ENCODE results near the gene ADCY5. TPM values are rescaled to one million over a fixed set of nuclear protein-coding genes. Genes with fewer than 3 reads are reported as not detected.

The ADCY5 gene
- polyA plus RNA-seq, 2 of the 4 experiments (the other 2 are of a cell fraction) = 0.57 to 0.68 TPM

DNA sequence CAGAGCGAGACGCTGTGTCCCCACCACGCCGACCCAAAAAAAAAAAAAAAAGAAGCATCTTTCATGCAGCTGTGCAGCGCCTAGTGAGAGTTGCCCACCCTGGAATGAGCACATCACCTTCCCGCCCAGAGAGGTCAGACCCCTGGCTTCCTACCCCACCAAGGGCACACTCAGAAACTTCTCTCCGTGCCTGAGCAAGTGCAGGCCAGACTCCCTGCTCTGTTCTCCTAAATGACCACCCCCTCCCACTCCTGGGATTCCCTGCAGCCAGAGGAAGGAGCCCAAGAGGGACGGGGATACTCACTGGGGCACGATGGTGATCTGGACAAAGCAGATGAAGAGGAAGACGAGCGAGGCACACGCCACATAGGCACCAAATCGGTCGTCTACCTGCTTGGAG, 131.2 kb downstream of the ADCY5 start:
- no peak overlapping the region for H3K4me3 ChIP-seq
- FAIRE-seq (no peak), DNase-seq (ENCODE audit: low read depth in 1 of 2, low spot score in 1 of 2) (no peak), ATAC-seq (no peak)
- TF ChIP-seq HOXB13 (CRISPR knock-in tag; IDR thresholded peaks at IDR 0.05; ENCODE audit: low read depth) (no peak), MAFK (IDR thresholded peaks at IDR 0.05; ENCODE audit: partially characterized antibody) (no peak), GATA3 (IDR thresholded peaks at IDR 0.05; ENCODE audit: borderline replicate concordance) (no peak), CBX8 (IDR thresholded peaks at IDR 0.05) (no peak)
- WGBS (ENCODE audit: missing lambda C conversion rate) = 54% methylated on average over 12 of the region's 14 CpGs
- ChIA-PET POLR2A (no interaction called here), CTCF (no interaction called here)
- no peak overlapping the region for H3K27ac ChIP-seq
- H3K9me3 ChIP-seq = no peaks in the 10 kb centered on the region
- H3K4me1 ChIP-seq = no peaks in the 10 kb centered on the region
- H3K4me2 ChIP-seq = no peak overlapping the region

GRCh38 chr3:123315271-123315595, 133.7 kb downstream of the ADCY5 start:
- CTCF ChIA-PET = interaction anchor here (1.2 to 1.4 kb wide), 3 partner anchors 10 to 14 kb away, joined by 3 to 6 read pairs (median 4); no protein-coding TSS in a partner anchor
- no peak for FAIRE-seq
- WGBS (ENCODE audit: missing lambda C conversion rate) = 64% methylated on average over 4 of the region's 4 CpGs

DNA sequence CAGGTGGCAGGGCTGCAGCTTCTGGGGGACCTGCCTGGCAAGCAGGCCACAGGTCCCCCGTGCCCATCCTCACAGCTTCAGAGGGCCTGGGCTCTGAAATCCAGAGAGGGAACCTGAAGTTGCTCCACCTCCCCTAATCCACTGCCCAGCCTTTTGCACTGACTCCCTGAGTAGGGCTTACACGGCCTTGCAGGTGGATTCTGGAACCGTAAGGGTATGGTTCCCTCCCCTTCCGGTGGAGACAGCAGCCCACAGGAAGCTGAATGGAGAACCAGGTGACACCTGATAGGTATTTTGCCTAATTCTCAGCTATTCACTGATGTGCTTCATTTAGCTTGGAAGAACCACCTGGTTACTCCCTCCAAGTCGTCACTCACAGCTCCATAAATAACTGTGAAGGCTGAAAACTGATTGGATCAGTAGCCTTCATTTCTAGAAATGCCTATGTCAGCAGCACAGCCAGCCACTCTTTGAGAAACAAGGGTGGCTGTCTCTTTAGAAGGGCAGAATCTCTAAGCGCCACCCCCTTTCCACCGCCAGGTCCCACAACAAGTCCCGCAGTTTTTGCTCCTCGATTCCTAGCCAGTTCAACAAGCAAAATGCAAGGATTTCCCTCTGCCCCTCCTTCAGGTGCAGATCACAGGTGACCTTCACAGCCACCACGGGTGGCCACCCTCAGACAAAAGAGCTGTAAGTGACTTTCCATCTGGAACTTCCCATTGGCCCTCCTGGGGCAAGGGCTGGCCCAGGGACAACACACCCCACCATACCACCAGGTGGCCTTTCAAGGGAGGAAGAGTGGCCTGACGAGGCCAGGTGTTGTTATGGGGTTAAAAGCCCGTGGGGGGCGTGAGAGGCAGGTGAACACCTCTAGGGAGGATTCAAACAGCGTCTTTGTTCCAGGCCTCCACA, 134.3 kb downstream of the ADCY5 start:
- Histone ChIP-seq H3K4me1 (0 out of 3 replicates have a peak, but pooled peaks cover 10% of the 10 kb centered on the region), H3K27ac (no peak overlapping the region), H3K4me2 (no peak overlapping the region), H3K9me3 (no peaks in the 10 kb centered on the region), H3K4me3 (no peak overlapping the region)
- FAIRE-seq = no peak
- no peak for TF ChIP-seq CTCF (IDR thresholded peaks at IDR 0.05)
- TF ChIP-seq MAFK (IDR thresholded peaks at IDR 0.05; ENCODE audit: partially characterized antibody) = peak; percentile 23
- ATAC-seq = no peak
- DNase-seq (ENCODE audit: low read depth in 1 of 2, low spot score in 1 of 2) = no peak
- 42% methylated on average over 14 of the region's 14 CpGs for WGBS (ENCODE audit: missing lambda C conversion rate)
- CTCF ChIA-PET = interaction anchor here (0.7 to 1.4 kb wide), 5 partner anchors 9 to 15 kb away, joined by 3 to 6 read pairs (median 3); no protein-coding TSS in a partner anchor
- POLR2A ChIA-PET = no interaction called here

More at GRCh38 chr3:123315271-123315595, 133.7 kb downstream of the ADCY5 start:
- DNase-seq (ENCODE audit: low read depth in 1 of 2, low spot score in 1 of 2) (no peak), ATAC-seq (no peak)
- H3K4me3 ChIP-seq = no peak overlapping the region
- TF ChIP-seq CEBPB (IDR thresholded peaks at IDR 0.05) (no peak), POLR2AphosphoS2 (conservative IDR thresholded peaks at IDR 0.05; ENCODE audit: low read length) (no peak), MAFK (IDR thresholded peaks at IDR 0.05; ENCODE audit: partially characterized antibody) (no peak), HOXB5 (CRISPR knock-in tag; IDR thresholded peaks at IDR 0.05) (no peak), HOXB13 (CRISPR knock-in tag; IDR thresholded peaks at IDR 0.05; ENCODE audit: low read depth) (no peak), TFCP2L1 (CRISPR knock-in tag; IDR thresholded peaks at IDR 0.05) (no peak), ZSCAN20 (CRISPR knock-in tag; IDR thresholded peaks at IDR 0.05) (no peak)
- H3K9me3 ChIP-seq = no peaks in the 10 kb centered on the region
- no peak overlapping the region for H3K27ac ChIP-seq
- no peak overlapping the region for H3K4me2 ChIP-seq
- POLR2A ChIA-PET = no interaction called here
- H3K4me1 ChIP-seq = 0 out of 3 replicates have a peak, but pooled peaks cover 10% of the 10 kb centered on the region

DNA sequence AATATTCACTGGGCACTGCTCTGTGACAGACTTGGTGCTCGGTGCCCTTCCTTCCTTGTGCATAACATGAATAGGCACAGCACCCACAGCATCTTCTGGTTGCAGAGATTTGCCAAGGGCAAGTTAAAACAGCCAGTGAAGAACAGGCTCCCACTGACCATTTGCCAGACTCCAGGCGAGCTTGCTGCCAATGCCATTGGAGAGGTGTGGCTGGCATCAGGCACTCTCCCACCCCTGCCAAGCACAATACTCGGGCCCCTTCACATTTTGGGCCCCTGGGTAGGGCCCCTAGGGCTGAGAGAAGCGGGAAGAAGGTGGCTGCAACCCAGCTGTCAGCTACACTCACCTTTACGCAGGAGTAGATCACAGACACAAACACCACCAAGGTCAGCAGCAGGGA, 135.0 kb downstream of the ADCY5 start:
- TF ChIP-seq, protein P1, sequence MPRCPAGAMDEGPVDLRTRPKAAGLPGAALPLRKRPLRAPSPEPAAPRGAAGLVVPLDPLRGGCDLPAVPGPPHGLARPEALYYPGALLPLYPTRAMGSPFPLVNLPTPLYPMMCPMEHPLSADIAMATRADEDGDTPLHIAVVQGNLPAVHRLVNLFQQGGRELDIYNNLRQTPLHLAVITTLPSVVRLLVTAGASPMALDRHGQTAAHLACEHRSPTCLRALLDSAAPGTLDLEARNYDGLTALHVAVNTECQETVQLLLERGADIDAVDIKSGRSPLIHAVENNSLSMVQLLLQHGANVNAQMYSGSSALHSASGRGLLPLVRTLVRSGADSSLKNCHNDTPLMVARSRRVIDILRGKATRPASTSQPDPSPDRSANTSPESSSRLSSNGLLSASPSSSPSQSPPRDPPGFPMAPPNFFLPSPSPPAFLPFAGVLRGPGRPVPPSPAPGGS (IDR thresholded peaks at IDR 0.05) = no peak
- TF ChIP-seq USF2 (IDR thresholded peaks at IDR 0.05) (no peak), ZFP36 (IDR thresholded peaks at IDR 0.05; ENCODE audit: borderline replicate concordance, partially characterized antibody) (no peak), HOXB5 (CRISPR knock-in tag; IDR thresholded peaks at IDR 0.05) (no peak), CEBPB (IDR thresholded peaks at IDR 0.05) (no peak)
- Histone ChIP-seq H3K4me3 (no peak overlapping the region), H3K4me1 (0 out of 3 replicates have a peak, but pooled peaks cover 10% of the 10 kb centered on the region), H3K27ac (no peak overlapping the region), H3K4me2 (no peak overlapping the region), H3K9me3 (no peaks in the 10 kb centered on the region)
- CTCF ChIA-PET = interaction anchor here (0.7 to 1.4 kb wide), 3 partner anchors 8 to 16 kb away, joined by 3 to 6 read pairs (median 3); no protein-coding TSS in a partner anchor
- POLR2A ChIA-PET = no interaction called here
- 22% methylated on average over 1 of the region's 5 CpGs for WGBS (ENCODE audit: missing lambda C conversion rate)
- no peak for DNase-seq (ENCODE audit: low read depth in 1 of 2, low spot score in 1 of 2)
- no peak for ATAC-seq
- FAIRE-seq = no peak

Measured in A549 (cell line).